GM23338 (cell line): ENCODE data around the gene CXXC5. TPM values are rescaled to one million over a fixed set of nuclear protein-coding genes. Genes with fewer than 3 reads are reported as not detected.

ENCODE experiments used
- ATAC-seq: fragments of 200-7000 bp; cut with Tn5 transposase; 3 replicates; pipeline ENCODE4 v1.9.1; 2020
- DNase-seq: peaks from one replicate; pipeline ENCODE4 v3.0.0-alpha.2; 2015; ENCODE audit warnings: low spot score
- H2AFZ ChIP-seq: fragments of 200-600 bp; sonication (generic); 2 replicates; pipeline ENCODE4 v1.8.0; 2016; ENCODE audit warnings: antibody characterized with exemption, mild to moderate bottlenecking, moderate library complexity
- H3F3A ChIP-seq: fragments of 200-600 bp; sonication (generic); replicated peaks from 2 replicates; pipeline ENCODE4 v1.8.0; 2017; ENCODE audit warnings: antibody characterized with exemption, mixed run types, low read depth
- H3K27ac ChIP-seq: fragments of 200-600 bp; sonication (generic); 2 replicates; pipeline ENCODE4 v1.6.1; 2016; ENCODE audit warnings: low read depth
- H3K27me3 ChIP-seq: fragments of 200-600 bp; sonication (generic); 2 replicates; pipeline ENCODE4 v1.8.0; 2016; ENCODE audit warnings: mild to moderate bottlenecking, mixed run types, moderate library complexity; ENCODE audit not compliant: insufficient read depth
- H3K36me3 ChIP-seq: fragments of 200-600 bp; sonication (generic); 2 replicates; pipeline ENCODE4 v1.8.0; 2016; ENCODE audit warnings: mild to moderate bottlenecking; ENCODE audit not compliant: insufficient read depth
- H3K4me1 ChIP-seq: fragments of 200-600 bp; sonication (generic); 2 replicates; pipeline ENCODE4 v1.8.0; 2016; ENCODE audit warnings: mild to moderate bottlenecking, moderate library complexity; ENCODE audit not compliant: insufficient read depth
- H3K4me2 ChIP-seq: fragments of 200-600 bp; sonication (generic); 2 replicates; pipeline ENCODE4 v1.7.1; 2017; ENCODE audit warnings: mixed run types
- H3K4me3 ChIP-seq: fragments of 200-600 bp; sonication (generic); 2 replicates; pipeline ENCODE4 v1.6.1; 2016; ENCODE audit warnings: mixed run types
- H3K79me2 ChIP-seq: fragments of 200-600 bp; sonication (generic); replicated peaks from 2 replicates; pipeline ENCODE4 v1.8.0; 2017; ENCODE audit warnings: mild to moderate bottlenecking; ENCODE audit not compliant: insufficient read depth
- H3K9me2 ChIP-seq: fragments of 200-600 bp; sonication (generic); 2 replicates; pipeline ENCODE4 v1.8.0; 2017; ENCODE audit not compliant: insufficient read depth
- H4K20me1 ChIP-seq: fragments of 200-600 bp; sonication (generic); replicated peaks from 2 replicates; pipeline ENCODE4 v1.8.0; 2017; ENCODE audit warnings: mild to moderate bottlenecking; ENCODE audit not compliant: insufficient read depth
- H3K27ac Mint-ChIP-seq: 2 replicates; pipeline ENCODE4 v1.8.0; 2020; ENCODE audit warnings: inconsistent platforms, mild to moderate bottlenecking, moderate library complexity, mixed read lengths
- H3K27me3 Mint-ChIP-seq: 3 replicates; pipeline ENCODE4 v1.8.0; 2022; ENCODE audit warnings: low read depth, mild to moderate bottlenecking, moderate library complexity, mixed read lengths, inconsistent platforms; ENCODE audit not compliant: insufficient read depth, poor library complexity
- H3K36me3 Mint-ChIP-seq: 3 replicates; pipeline ENCODE4 v1.8.0; 2021; ENCODE audit warnings: low read depth, mild to moderate bottlenecking, inconsistent platforms, moderate library complexity, mixed read lengths
- H3K4me1 Mint-ChIP-seq: 3 replicates; pipeline ENCODE4 v1.8.0; 2020; ENCODE audit warnings: mild to moderate bottlenecking, inconsistent platforms, mixed read lengths
- H3K4me3 Mint-ChIP-seq: 3 replicates; pipeline ENCODE4 v1.8.0; 2021; ENCODE audit warnings: moderate library complexity, mild to moderate bottlenecking, inconsistent platforms, mixed read lengths
- H3K9me3 Mint-ChIP-seq: 3 replicates; pipeline ENCODE4 v1.8.0; 2020; ENCODE audit warnings: moderate library complexity, mild to moderate bottlenecking, inconsistent platforms, mixed read lengths
- CREB1 ChIP-seq: fragments of 250-450 bp; sonication (Bioruptor Pico); IDR thresholded peaks from 2 replicates; pipeline ENCODE4 v1.5.0; 2020; ENCODE audit warnings: low read depth, mild to moderate bottlenecking, moderate library complexity
- CTCF ChIP-seq, 2 experiments: fragments of 200-600 bp in 1 of 2; sonication (generic) in 1 of 2; conservative IDR thresholded peaks; 2 replicates each; pipeline versions ENCODE4 v1.5.1 to v1.6.1; 2016 to 2017; ENCODE audit warnings: antibody characterized with exemption in 2 of 2, low read depth in 2 of 2, mild to moderate bottlenecking in 2 of 2, moderate library complexity in 1 of 2
- ETS1 ChIP-seq: IDR thresholded peaks from 2 replicates; pipeline ENCODE4 v1.6.1; 2016; ENCODE audit warnings: antibody characterized with exemption
- EZH2 ChIP-seq: fragments of 200-600 bp; sonication (generic); IDR thresholded peaks from one replicate; pipeline ENCODE4 v1.8.0; 2017; ENCODE audit warnings: antibody characterized with exemption, mild to moderate bottlenecking, low read depth; ENCODE audit not compliant: unreplicated experiment
- EZH2phosphoT487 ChIP-seq: fragments of 200-600 bp; sonication (generic); IDR thresholded peaks from one replicate; pipeline ENCODE4 v1.8.1; 2018; ENCODE audit warnings: antibody characterized with exemption; ENCODE audit not compliant: unreplicated experiment
- JUNB ChIP-seq: IDR thresholded peaks from one replicate; pipeline ENCODE4 v1.6.1; 2016; ENCODE audit warnings: antibody characterized with exemption; ENCODE audit not compliant: unreplicated experiment
- NANOG ChIP-seq: IDR thresholded peaks from 2 replicates; pipeline ENCODE4 v1.6.1; 2016; ENCODE audit warnings: antibody characterized with exemption, borderline replicate concordance
- POLR2AphosphoS5 ChIP-seq: IDR thresholded peaks from 2 replicates; pipeline ENCODE4 v1.6.1; 2016; ENCODE audit warnings: antibody characterized with exemption, low read depth
- REST ChIP-seq: IDR thresholded peaks from one replicate; pipeline ENCODE4 v1.6.1; 2018; ENCODE audit warnings: antibody characterized with exemption; ENCODE audit not compliant: unreplicated experiment
- STAT1 ChIP-seq: IDR thresholded peaks from one replicate; pipeline ENCODE4 v1.6.1; 2016; ENCODE audit warnings: antibody characterized with exemption; ENCODE audit not compliant: unreplicated experiment
- ZNF114 ChIP-seq: fragments of 250-450 bp; sonication (Bioruptor Pico); IDR thresholded peaks from 2 replicates; pipeline ENCODE4 v1.5.0; 2020; ENCODE audit warnings: mild to moderate bottlenecking, moderate library complexity
- ZNF331 ChIP-seq: fragments of 250-450 bp; sonication (Bioruptor Pico); IDR thresholded peaks from 2 replicates; pipeline ENCODE4 v1.5.0; 2020; ENCODE audit warnings: low read depth, mild to moderate bottlenecking, moderate library complexity
- ZNF462 ChIP-seq: fragments of 250-450 bp; sonication (Bioruptor Pico); IDR thresholded peaks from 2 replicates; pipeline ENCODE4 v1.5.0; 2020; ENCODE audit warnings: mild to moderate bottlenecking, moderate library complexity
- polyA plus RNA-seq: library from polyadenylated mRNA; unstranded; fragments of >200 nt; fragmentation: Nextera tagmentation; extraction: Ambion mirVana; gene quantifications from 2 replicates; pipeline ENCODE4 v1.2.1, GENCODE V29; 2016
- total RNA-seq: library from RNA; depleted of rRNA; stranded (reverse); fragments of >200 nt; shearing (Covaris generic); gene quantifications from 2 replicates; pipeline ENCODE4 v1.2.3, GENCODE V29; 2014

CXXC5 gene
- total and polyA plus RNA-seq, 2 experiments from 2014 or later: 63.3 to 111 TPM

GRCh38 chr5:139642213-139642612 is 5.9 kb upstream of the CXXC5 start:
- no peak overlapping the region for H3K4me3 ChIP-seq
- ATAC-seq (no peak), DNase-seq (no peak)
- Mint-ChIP-seq H3K27ac (no peak overlapping the region), H3K27me3 (peaks cover 53% of the 10 kb centered on the region), H3K9me3 (no peaks in the 10 kb centered on the region), H3K4me3 (no peak overlapping the region; the same call in 2 of the 3 replicates), H3K36me3 (peaks cover 8% of the 10 kb centered on the region; the same call in 2 of the 3 replicates), H3K4me1 (peaks cover 85% of the 10 kb centered on the region)
- no peak overlapping the region for H2AFZ ChIP-seq
- peaks cover 8% of the 10 kb centered on the region; the same call in 1 of the 2 replicates for H4K20me1 ChIP-seq
- H3K79me2 ChIP-seq: no peaks in the 10 kb centered on the region
- H3K4me2 ChIP-seq: no peak overlapping the region; the same call in 1 of the 2 replicates
- no peaks in the 10 kb centered on the region for H3K36me3 ChIP-seq
- peaks cover 41% of the 10 kb centered on the region for H3K27me3 ChIP-seq
- TF ChIP-seq CREB1: no peak
- TF ChIP-seq NANOG: no peak
- no peak for TF ChIP-seq EZH2
- TF ChIP-seq EZH2phosphoT487: no peak
- TF ChIP-seq STAT1: no peak
- TF ChIP-seq ETS1: no peak
- TF ChIP-seq REST: no peak
- TF ChIP-seq POLR2AphosphoS5: no peak
- TF ChIP-seq ZNF331: no peak
- TF ChIP-seq ZNF462: no peak
- no peak for TF ChIP-seq JUNB
- no peak for TF ChIP-seq ZNF114
- no peak for TF ChIP-seq CTCF (conservative IDR thresholded peaks at IDR 0.05; ENCODE audit: low read depth in 2 of 2)
- peaks cover 30% of the 10 kb centered on the region for H3F3A ChIP-seq
- H3K27ac ChIP-seq: no peak overlapping the region
- H3K9me2 ChIP-seq: no peaks in the 10 kb centered on the region
- peaks cover 73% of the 10 kb centered on the region for H3K4me1 ChIP-seq
